CD4-positive, alpha-beta T cell (primary cell): ENCODE measurements around the gene GSC. TPM values are rescaled to one million over a fixed set of nuclear protein-coding genes. Genes with fewer than 3 reads are reported as not detected.

Experiments
- ATAC-seq: fragments of 200-7000 bp; cut with Tn5 transposase; one replicate; pipeline ENCODE4 v1.10.0; 2022; ENCODE audit warnings: mild to moderate bottlenecking; ENCODE audit not compliant: poor library complexity
- CTCF ChIA-PET: fragments of 350-600 bp; sonication (Branson Sonifier 250); formaldehyde crosslinking; loops from one replicate; lab custom pipeline; 2021; ENCODE audit warnings: antibody characterized with exemption, inconsistent platforms; lab: Charles Lee
- POLR2A ChIA-PET: fragments of 350-600 bp; sonication (Branson Sonifier 250); formaldehyde crosslinking; loops from one replicate; lab custom pipeline; 2021; ENCODE audit warnings: antibody characterized with exemption, inconsistent platforms; lab: Charles Lee
- DNase-seq, 14 experiments: peaks; one replicate each; pipeline ENCODE4 v3.0.0-alpha.2; 2013 to 2020; ENCODE audit warnings: mixed read lengths in 2 of 14
- H3K27ac ChIP-seq, 2 donors: one replicate each; pipeline versions ENCODE4 v1.5.1 to v1.7.0; 2013; ENCODE audit warnings: low read length in 2 of 2, low read depth in 1 of 2, mild to moderate bottlenecking in 1 of 2
- H3K27me3 ChIP-seq, 2 experiments: 1 replicate in 1 of 2; 2 replicates in 1 of 2; pipeline versions ENCODE4 v1.6.1 to v1.7.0; 2013; ENCODE audit warnings: low read length in 2 of 2, control low read depth in 1 of 2, mild to moderate bottlenecking in 1 of 2, moderate library complexity in 1 of 2; ENCODE audit not compliant: insufficient read depth in 2 of 2, control insufficient read depth in 1 of 2
- H3K36me3 ChIP-seq: one replicate; pipeline ENCODE4 v1.6.1; 2013; ENCODE audit warnings: low read length, control low read depth; ENCODE audit not compliant: insufficient read depth
- H3K4me1 ChIP-seq: one replicate; pipeline ENCODE4 v1.6.1; 2013; ENCODE audit warnings: low read length, control low read depth; ENCODE audit not compliant: insufficient read depth
- H3K4me3 ChIP-seq: one replicate; pipeline ENCODE4 v1.5.1; 2013; ENCODE audit warnings: mild to moderate bottlenecking, low read length, moderate library complexity
- H3K9me3 ChIP-seq, 2 experiments: 1 replicate in 1 of 2; 2 replicates in 1 of 2; pipeline versions ENCODE4 v1.6.1 to v1.7.0; 2013; ENCODE audit warnings: low read length in 2 of 2, mild to moderate bottlenecking in 2 of 2, control low read depth in 1 of 2, moderate library complexity in 1 of 2; ENCODE audit not compliant: control insufficient read depth in 1 of 2, insufficient read depth in 1 of 2
- H3K27ac Mint-ChIP-seq: one replicate; pipeline ENCODE4 v1.8.0; 2020; ENCODE audit warnings: mixed read lengths
- H3K27me3 Mint-ChIP-seq: one replicate; pipeline ENCODE4 v1.8.0; 2021; ENCODE audit warnings: mixed read lengths
- H3K36me3 Mint-ChIP-seq: one replicate; pipeline ENCODE4 v1.8.0; 2021; ENCODE audit warnings: low read depth, mixed read lengths
- H3K4me1 Mint-ChIP-seq: one replicate; pipeline ENCODE4 v1.8.0; 2021; ENCODE audit warnings: low read depth, mixed read lengths
- H3K4me3 Mint-ChIP-seq: one replicate; pipeline ENCODE4 v1.8.0; 2020; ENCODE audit warnings: mild to moderate bottlenecking, mixed read lengths
- H3K9me3 Mint-ChIP-seq: one replicate; pipeline ENCODE4 v1.8.0; 2020; ENCODE audit warnings: mixed read lengths
- intact Hi-C, 2 experiments: fragments of 100-400 bp; cut with DNase I in 1 of 2; cut with micrococcal nuclease in 1 of 2; formaldehyde crosslinking; loops; one replicate each; pipeline versions ENCODE4 v1.15.1 to v1.9.0; 2023 to 2025; cut with DNase I, micrococcal nuclease
- total RNA-seq, 174 experiments: library from RNA in 2 of 174; stranded (reverse) in 2 of 174; gene quantifications; one replicate each; pipeline ENCODE4 v1.2.3 and lab custom pipeline; 2021 to 2026
- TF ChIP-seq, protein P1 (sequence below): fragments of 200-600 bp; IDR thresholded peaks from one replicate; pipeline ENCODE4 v1.8.0; 2022; ENCODE audit warnings: antibody characterized with exemption, mild to moderate bottlenecking

Gene GSC
- total RNA-seq, 2 experiments from 2014 or later: not detected

DNA sequence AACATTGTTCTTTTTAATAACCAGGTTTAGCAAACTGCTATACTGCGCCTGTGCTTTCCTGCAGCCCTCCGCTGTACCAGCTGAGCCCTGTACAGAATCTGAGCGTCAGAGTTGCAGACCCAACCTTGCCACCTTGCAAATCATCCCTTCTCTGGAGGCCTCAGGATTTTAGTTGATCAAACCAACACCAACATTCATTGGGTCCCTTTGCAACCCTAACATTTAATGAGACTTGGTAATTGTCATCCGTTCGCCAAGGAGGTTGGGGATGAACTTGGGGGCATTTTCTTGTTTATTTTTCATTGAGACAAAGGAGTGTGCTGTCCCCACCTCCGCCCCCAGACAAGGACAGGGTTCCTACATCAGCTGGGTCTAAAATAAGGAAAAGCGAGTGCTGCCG, 2.6 kb upstream of the GSC start:
- H3K27me3 ChIP-seq: peaks cover 77 to 93% of the 10 kb centered on the region in 2 experiments
- CTCF ChIA-PET: no interaction called here
- no peaks in the 10 kb centered on the region for H3K36me3 Mint-ChIP-seq

DNA sequence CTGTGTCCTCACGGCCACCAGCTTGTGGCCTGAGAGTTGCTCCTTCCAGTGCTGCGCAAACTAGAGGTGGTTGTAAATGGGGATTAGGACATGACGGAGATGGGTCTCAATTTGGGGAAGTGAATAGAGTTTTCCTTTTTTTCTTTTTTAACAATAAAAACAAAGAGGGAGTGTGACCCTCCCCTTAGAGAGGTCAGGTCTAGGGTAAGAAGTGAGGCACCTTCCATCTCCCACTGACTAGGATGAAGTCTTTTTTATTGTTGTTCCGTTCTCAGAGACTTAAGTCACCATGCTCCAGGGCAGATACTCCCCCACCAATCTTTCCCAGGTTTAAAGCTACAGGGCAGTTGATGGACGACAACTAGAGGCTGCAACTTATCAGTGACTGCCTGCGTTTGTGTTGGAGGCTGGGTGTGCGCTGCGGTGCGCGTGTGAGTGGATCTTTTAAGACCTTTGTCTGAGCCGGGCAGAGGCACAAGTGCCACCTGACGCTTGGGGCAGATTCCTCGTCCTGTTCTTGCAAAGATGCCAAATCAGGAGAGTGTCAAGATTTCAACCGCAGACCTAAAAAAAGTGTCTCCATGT, 2.1 kb upstream of the GSC start:
- DNase-seq (no peak), ATAC-seq (no peak)
- TF ChIP-seq, protein P1, sequence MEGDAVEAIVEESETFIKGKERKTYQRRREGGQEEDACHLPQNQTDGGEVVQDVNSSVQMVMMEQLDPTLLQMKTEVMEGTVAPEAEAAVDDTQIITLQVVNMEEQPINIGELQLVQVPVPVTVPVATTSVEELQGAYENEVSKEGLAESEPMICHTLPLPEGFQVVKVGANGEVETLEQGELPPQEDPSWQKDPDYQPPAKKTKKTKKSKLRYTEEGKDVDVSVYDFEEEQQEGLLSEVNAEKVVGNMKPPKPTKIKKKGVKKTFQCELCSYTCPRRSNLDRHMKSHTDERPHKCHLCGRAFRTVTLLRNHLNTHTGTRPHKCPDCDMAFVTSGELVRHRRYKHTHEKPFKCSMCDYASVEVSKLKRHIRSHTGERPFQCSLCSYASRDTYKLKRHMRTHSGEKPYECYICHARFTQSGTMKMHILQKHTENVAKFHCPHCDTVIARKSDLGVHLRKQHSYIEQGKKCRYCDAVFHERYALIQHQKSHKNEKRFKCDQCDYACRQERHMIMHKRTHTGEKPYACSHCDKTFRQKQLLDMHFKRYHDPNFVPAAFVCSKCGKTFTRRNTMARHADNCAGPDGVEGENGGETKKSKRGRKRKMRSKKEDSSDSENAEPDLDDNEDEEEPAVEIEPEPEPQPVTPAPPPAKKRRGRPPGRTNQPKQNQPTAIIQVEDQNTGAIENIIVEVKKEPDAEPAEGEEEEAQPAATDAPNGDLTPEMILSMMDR: no peak
- Mint-ChIP-seq H3K27me3 (peaks cover 85% of the 10 kb centered on the region), H3K27ac (no peak overlapping the region), H3K36me3 (no peaks in the 10 kb centered on the region), H3K4me1 (peaks cover 22% of the 10 kb centered on the region), H3K4me3 (peak overlapping the region; percentile 9), H3K9me3 (no peaks in the 10 kb centered on the region)
- POLR2A ChIA-PET: no interaction called here
- Histone ChIP-seq H3K4me3 (no peak overlapping the region), H3K27me3 (peaks cover 79 to 96% of the 10 kb centered on the region in 2 experiments), H3K27ac (no peak overlapping the region), H3K9me3 (peaks cover 0 to 39% of the 10 kb centered on the region in 2 experiments), H3K4me1 (peaks cover 14% of the 10 kb centered on the region), H3K36me3 (no peaks in the 10 kb centered on the region)
- intact Hi-C loops: no loop called here
- CTCF ChIA-PET: no interaction called here

More for the DNA sequence above, 2.6 kb upstream of the GSC start:
- peaks cover 87% of the 10 kb centered on the region for H3K27me3 Mint-ChIP-seq
- no peak overlapping the region for H3K4me3 ChIP-seq
- intact Hi-C loops: no loop called here
- no peak overlapping the region for H3K27ac ChIP-seq
- H3K9me3 Mint-ChIP-seq: no peaks in the 10 kb centered on the region
- peaks cover 14% of the 10 kb centered on the region for H3K4me1 ChIP-seq
- no peaks in the 10 kb centered on the region for H3K36me3 ChIP-seq
- peak overlapping the region; percentile 25 for H3K4me3 Mint-ChIP-seq
- no peak for ATAC-seq
- no peak for DNase-seq
- no peak overlapping the region for H3K27ac Mint-ChIP-seq
- TF ChIP-seq, protein P1: no peak
- POLR2A ChIA-PET: no interaction called here
- peaks cover 0 to 34% of the 10 kb centered on the region in 2 experiments for H3K9me3 ChIP-seq
- H3K4me1 Mint-ChIP-seq: peaks cover 22% of the 10 kb centered on the region

DNA sequence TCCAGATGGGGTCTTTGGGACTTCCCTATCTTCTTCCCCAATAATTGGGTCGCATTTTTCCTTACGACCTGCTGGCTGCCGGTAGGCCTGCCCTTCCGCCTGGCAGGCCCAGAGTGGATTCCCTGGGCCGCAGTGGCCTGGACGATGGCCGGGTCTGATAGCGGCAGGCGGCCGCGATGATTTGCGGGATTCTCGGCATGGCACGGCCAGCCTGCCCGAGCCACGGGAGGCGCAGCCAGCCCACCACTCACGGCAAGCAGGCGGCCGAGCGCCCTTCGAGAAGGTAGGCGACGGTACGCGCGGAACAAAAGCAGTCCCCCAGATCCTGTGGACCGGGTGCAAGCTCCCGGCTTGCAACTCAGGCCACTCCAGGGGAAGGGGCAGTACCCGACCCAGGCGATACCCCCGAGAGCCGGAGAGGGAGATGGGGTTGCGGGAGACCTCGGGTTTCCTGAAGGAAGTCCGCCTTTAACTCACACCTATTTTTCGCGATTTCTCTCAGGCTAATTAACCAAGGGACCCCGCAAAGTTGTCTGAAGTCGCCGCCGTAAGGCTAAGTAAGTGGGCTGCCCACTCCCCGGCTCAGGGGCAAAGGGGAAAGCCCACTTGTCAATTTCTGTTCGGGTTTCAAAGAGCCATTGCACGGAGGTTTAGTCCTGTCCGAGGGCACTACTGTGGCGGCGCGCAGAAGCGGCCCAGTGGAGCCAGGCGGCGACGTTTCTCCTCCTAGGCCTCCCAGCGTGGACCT, 1.4 kb upstream of the GSC start:
- H3K27ac Mint-ChIP-seq: no peak overlapping the region
- intact Hi-C loops: no loop called here
- H3K4me1 Mint-ChIP-seq: peaks cover 22% of the 10 kb centered on the region
- Histone ChIP-seq H3K4me1 (peaks cover 14% of the 10 kb centered on the region), H3K27ac (no peak overlapping the region), H3K27me3 (peaks cover 81 to 97% of the 10 kb centered on the region in 2 experiments), H3K4me3 (no peak overlapping the region), H3K36me3 (no peaks in the 10 kb centered on the region), H3K9me3 (peaks cover 0 to 40% of the 10 kb centered on the region in 2 experiments)
- no peak for DNase-seq
- H3K4me3 Mint-ChIP-seq: peak overlapping the region; percentile 9
- CTCF ChIA-PET: no interaction called here
- no peaks in the 10 kb centered on the region for H3K36me3 Mint-ChIP-seq
- POLR2A ChIA-PET: no interaction called here
- ATAC-seq: no peak
- H3K27me3 Mint-ChIP-seq: peaks cover 85% of the 10 kb centered on the region
- TF ChIP-seq, protein P1: no peak
- H3K9me3 Mint-ChIP-seq: no peaks in the 10 kb centered on the region
